DMS153 treated with DMSO at 0.1 percent for 48 hours (cell line): ENCODE measurements around the gene MMP21.

Source experiments
- DNase-seq: peaks from one replicate; lab custom pipeline; 2025; ENCODE audit not compliant: unreplicated experiment; lab: John Stamatoyannopoulos, UW

MMP21 gene

GRCh38 chr10:125765835-125766234 lies 9.8 kb downstream of the MMP21 start:
- no peak for DNase-seq

GRCh38 chr10:125762692-125763648 lies 12.7 kb downstream of the MMP21 start:
- no peak for DNase-seq

- DNase-seq: no peak
Observed at GRCh38 chr10:125761961-125762360, 13.7 kb downstream of the MMP21 start.

GRCh38 chr10:125757742-125758141 lies 17.9 kb downstream of the MMP21 start:
- DNase-seq: no peak

GRCh38 chr10:125756853-125757487 lies 18.7 kb downstream of the MMP21 start:
- DNase-seq: no peak

- peak; percentile 53 for DNase-seq
Observed at GRCh38 chr10:125756196-125756595, 19.4 kb downstream of the MMP21 start.

GRCh38 chr10:125747417-125747816 lies 28.2 kb downstream of the MMP21 start:
- DNase-seq: no peak

GRCh38 chr10:125744909-125745308 lies 30.7 kb downstream of the MMP21 start:
- no peak for DNase-seq

GRCh38 chr10:125742465-125742864 lies 33.2 kb downstream of the MMP21 start:
- no peak for DNase-seq

GRCh38 chr10:125739994-125740679 lies 35.5 kb downstream of the MMP21 start:
- no peak for DNase-seq

GRCh38 chr10:125738206-125738605 lies 37.4 kb downstream of the MMP21 start:
- DNase-seq: no peak

GRCh38 chr10:125734823-125735222 lies 40.8 kb downstream of the MMP21 start:
- DNase-seq: no peak

GRCh38 chr10:125734148-125734547 lies 41.5 kb downstream of the MMP21 start:
- DNase-seq: no peak

- DNase-seq: no peak
Observed at GRCh38 chr10:125727436-125727835, 48.2 kb downstream of the MMP21 start.

GRCh38 chr10:125726914-125727313 lies 48.7 kb downstream of the MMP21 start:
- no peak for DNase-seq

GRCh38 chr10:125722811-125723210 lies 52.8 kb downstream of the MMP21 start:
- DNase-seq: no peak

- DNase-seq: no peak
Observed at GRCh38 chr10:125721035-125721434, 54.6 kb downstream of the MMP21 start.

GRCh38 chr10:125720002-125720382 lies 55.6 kb downstream of the MMP21 start:
- DNase-seq: no peak

GRCh38 chr10:125719173-125720001 lies 56.2 kb downstream of the MMP21 start, which contains the start of gene EDRF1:
Gene EDRF1, plus strand, starts transcription at chr10:125719709. Its CDS starts 99 bp downstream, at chr10:125719808.
- peak; percentile 97 for DNase-seq
